BJ (cell line): ENCODE data around the gene ATP7A. TPM values are rescaled to one million over a fixed set of nuclear protein-coding genes. Genes with fewer than 3 reads are reported as not detected.
A peak's percentile ranks its signal among the peaks of the same experiment; 100 is the strongest.

Experiments
- CTCF ChIA-PET: fragments of 350-600 bp; formaldehyde crosslinking; extraction: SDS; loops from one replicate; lab custom pipeline; 2021; ENCODE audit warnings: antibody characterized with exemption, inconsistent platforms; lab: Yijun Ruan, JAX
- POLR2A ChIA-PET: fragments of 300-600 bp; sonication (Branson Sonifier 250); formaldehyde crosslinking; extraction: SDS; loops from one replicate; lab custom pipeline; 2021; ENCODE audit warnings: antibody characterized with exemption; lab: Charles Lee
- DNase-seq: peaks from one replicate; pipeline ENCODE4 v3.0.0-alpha.2; 2011; ENCODE audit warnings: low read depth
- H3K27me3 ChIP-seq: 2 replicates; pipeline ENCODE4 v1.6.0; 2011; ENCODE audit warnings: low read length; ENCODE audit not compliant: control insufficient read depth, insufficient read depth
- H3K36me3 ChIP-seq: 2 replicates; pipeline ENCODE4 v1.5.1; 2011; ENCODE audit warnings: low read length; ENCODE audit not compliant: control insufficient read depth, insufficient read depth
- H3K4me3 ChIP-seq: 2 replicates; pipeline ENCODE4 v1.5.1; 2011; ENCODE audit warnings: low read depth, mild to moderate bottlenecking, control low read depth, low read length
- CTCF ChIP-seq: IDR thresholded peaks from 2 replicates; pipeline ENCODE4 v1.5.1; 2011; ENCODE audit warnings: low read depth, mild to moderate bottlenecking, control low read depth, inconsistent platforms, low read length, moderate library complexity; ENCODE audit not compliant: insufficient read depth
- polyA plus RNA-seq: library from polyadenylated mRNA; depleted of rRNA; stranded (reverse); fragments of >200 nt; gene quantifications from 2 replicates; pipeline ENCODE4 v1.2.3, GENCODE V29; 2011

The ATP7A gene
- polyA plus RNA-seq, 1 experiment, result 2.4 TPM

GRCh38 chrX:77894921-77895886 lies 15.3 kb upstream of the ATP7A start, which contains the start of gene MAGT1:
TSS of gene MAGT1 (minus strand) at chrX:77895435. CDS start at chrX:77895410, 25 bp downstream.
- TF ChIP-seq CTCF, result no peak
- ChIA-PET POLR2A (interaction anchor here (0.6 kb wide), 1 partner anchor 11 kb away, joined by 3 read pairs; no protein-coding TSS in a partner anchor), CTCF (no interaction called here)
- peak within 1 kb of the TSS; percentile 78 for H3K4me3 ChIP-seq
- H3K27me3 ChIP-seq, result no peaks in the 10 kb centered on the region
- no peaks in the 10 kb centered on the region for H3K36me3 ChIP-seq
- peak; percentile 89 for DNase-seq

GRCh38 chrX:77899081-77899828 lies 11.2 kb upstream of the ATP7A start, which contains the start of gene COX7B:
TSS of gene COX7B (plus strand) at chrX:77899468. CDS start at chrX:77899554, 86 bp downstream.
- POLR2A ChIA-PET, result no interaction called here
- Histone ChIP-seq H3K36me3 (no peaks in the 10 kb centered on the region), H3K27me3 (no peaks in the 10 kb centered on the region), H3K4me3 (peak within 1 kb of the TSS; percentile 66)
- TF ChIP-seq CTCF, result peak; percentile 64
- peak; percentile 87 for DNase-seq
- CTCF ChIA-PET, result interaction anchor here (0.7 kb wide), 1 partner anchor 694 kb away, joined by 3 read pairs; no protein-coding TSS in a partner anchor

DNA sequence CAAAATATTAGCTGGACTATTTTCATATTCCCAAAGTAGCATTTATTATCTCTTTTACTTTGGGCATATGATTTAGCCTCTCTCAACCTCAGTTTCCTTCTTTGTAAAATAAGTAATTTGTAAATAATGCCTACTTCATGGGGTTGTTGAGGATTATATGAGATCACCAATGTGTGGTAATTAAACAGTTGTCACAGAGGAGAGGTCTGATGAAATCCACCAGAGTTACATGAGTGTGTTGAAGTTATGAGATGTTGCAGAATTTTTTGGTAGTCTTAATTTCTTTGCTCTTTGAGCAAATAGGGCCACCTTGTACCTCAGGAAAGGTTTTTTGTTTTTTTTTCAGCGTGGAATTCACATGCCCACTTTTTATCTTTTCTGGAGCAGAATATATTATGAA lies 9.8 kb upstream of the ATP7A start:
- TF ChIP-seq CTCF, result no peak
- peak overlapping the region; percentile 66 for H3K4me3 ChIP-seq
- POLR2A ChIA-PET, result no interaction called here
- no peaks in the 10 kb centered on the region for H3K27me3 ChIP-seq
- H3K36me3 ChIP-seq, result no peaks in the 10 kb centered on the region
- DNase-seq, result no peak
- CTCF ChIA-PET, result interaction anchor here (0.6 kb wide), 1 partner anchor 129 kb away, joined by 3 read pairs; no protein-coding TSS in a partner anchor

- POLR2A ChIA-PET, result no interaction called here
- DNase-seq, result no peak
- H3K27me3 ChIP-seq, result no peaks in the 10 kb centered on the region
- no peak for TF ChIP-seq CTCF
- no peaks in the 10 kb centered on the region for H3K36me3 ChIP-seq
- H3K4me3 ChIP-seq, result no peak overlapping the region
- CTCF ChIA-PET, result interaction anchor here (0.6 kb wide), 1 partner anchor 128 kb away, joined by 3 read pairs; no protein-coding TSS in a partner anchor
Observed at GRCh38 chrX:77901506-77901905, 9.0 kb upstream of the ATP7A start.
